Endometrial microvascular endothelial cells (primary cell): ENCODE data around the gene SNUPN. TPM values are rescaled to one million over a fixed set of nuclear protein-coding genes. Genes with fewer than 3 reads are reported as not detected.

Experiments used
- in situ Hi-C: cut with HindIII; loops from 2 replicates; pipeline ENCODE4 v1.10.0; 2017; ENCODE audit warnings: low sequenced_read_pairs, low pct_unique_long_range_greater_than_20kb; ENCODE audit errors: inconsistent ontology term
- total RNA-seq: library from RNA; depleted of rRNA; stranded (reverse); fragments of >200 nt; gene quantifications from one replicate; pipeline ENCODE4 v1.2.3, GENCODE V29; 2015; ENCODE audit errors: inconsistent ontology term

The SNUPN gene
- total RNA-seq, 1 donor from 2014 or later: 21.5 TPM

DNA sequence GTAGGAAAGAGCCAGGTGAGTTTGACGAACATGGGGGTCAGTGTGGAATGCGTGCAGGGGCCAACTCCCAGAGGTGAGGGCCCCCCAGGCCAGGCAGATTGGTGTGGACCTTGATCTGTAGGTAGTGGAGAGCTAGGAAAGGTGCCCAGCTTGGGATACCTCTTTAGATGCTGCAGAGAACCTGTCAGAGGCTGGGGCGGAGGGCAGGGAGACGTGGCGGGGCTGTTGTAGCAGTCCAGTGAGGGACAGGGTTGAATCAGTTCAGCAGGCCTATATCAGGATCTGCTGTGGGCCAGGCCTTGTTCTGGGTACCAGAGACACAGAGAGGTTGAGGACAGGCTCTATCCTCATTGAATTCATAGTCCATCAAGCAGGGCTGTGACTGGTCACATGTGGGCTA lies 30.8 kb upstream of the SNUPN start:
- in situ Hi-C loops: no loop called here

DNA sequence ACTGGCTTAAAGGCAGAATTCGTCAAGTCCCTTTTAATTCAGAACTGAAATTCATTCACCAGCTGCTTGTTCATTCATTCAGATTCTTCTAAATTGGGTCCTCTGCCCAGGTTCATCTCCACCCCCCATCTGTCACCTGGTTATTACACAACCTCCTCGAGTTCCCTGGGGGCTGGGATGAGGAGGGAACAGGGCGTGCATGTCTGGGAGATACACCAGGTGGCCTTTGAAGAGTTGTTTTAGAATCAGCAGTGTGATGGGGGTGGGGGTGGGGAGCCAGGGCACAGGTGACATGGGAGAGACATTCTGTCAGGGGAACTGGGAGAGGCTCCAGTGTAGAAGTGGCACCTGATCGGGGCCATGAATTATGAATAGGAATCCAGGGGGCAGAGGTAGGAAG lies 30.4 kb upstream of the SNUPN start:
- in situ Hi-C loops: no loop called here

DNA sequence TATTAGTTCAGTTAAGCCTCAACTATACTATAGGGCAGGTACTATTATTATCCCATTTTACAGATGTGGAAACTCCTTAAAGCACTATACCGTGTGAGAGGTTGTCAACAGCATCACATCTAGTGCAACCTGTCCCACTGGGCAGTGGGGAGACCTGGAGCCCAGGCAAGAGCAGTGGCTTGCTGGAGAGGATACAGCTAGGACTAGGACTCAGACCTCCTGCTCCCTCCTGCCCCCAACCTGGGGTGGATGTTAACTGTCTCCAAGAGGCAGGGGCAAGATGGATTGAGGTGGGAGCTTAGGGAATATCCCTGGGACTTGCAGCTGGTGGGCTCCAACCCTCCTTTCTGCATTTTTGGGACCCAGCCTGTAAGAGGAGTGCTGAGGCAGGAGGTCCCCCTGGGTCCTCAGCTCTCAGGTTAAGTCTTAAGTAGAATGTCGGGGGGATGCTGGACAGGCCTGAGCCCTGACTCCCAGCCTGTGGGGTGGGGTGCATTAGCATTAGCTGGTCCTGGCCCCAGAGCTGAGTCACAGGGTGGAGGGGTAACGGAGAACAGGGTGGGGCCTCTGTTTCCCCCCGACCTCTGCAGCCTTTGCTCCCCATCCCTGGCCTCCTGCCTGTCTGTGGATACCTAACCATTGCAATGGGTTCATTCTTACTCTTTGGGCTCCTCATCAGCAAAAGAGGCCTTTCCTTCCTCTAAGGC lies 28.8 kb upstream of the SNUPN start:
- in situ Hi-C loops: no loop called here

DNA sequence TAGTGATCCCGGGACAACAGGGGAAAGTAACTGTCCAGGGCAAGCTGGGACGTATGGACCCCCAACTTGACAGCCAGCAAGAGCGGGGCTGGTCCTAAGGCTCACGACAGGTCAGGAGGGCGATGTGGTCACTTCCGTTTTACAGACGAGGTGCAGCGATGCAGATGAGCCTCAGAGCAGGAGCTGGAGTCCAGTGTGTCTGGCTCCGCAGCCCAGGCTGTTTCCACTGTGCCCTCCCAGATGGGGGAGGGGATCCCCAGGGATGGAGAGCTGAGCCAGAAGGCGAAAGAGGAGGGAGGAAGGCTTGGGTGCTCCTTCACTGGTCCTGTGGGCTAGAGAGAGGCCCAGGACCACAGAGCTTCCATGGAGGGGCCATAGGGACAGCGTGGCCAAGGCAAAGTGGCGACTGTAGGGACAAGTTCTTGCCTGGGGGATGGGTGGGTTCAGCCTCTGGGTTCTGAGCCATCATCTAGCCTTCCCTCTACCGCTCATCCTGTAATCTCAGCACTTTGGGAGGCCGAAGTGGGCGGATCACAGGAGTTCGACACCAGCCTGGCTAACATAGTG lies 27.9 kb upstream of the SNUPN start:
- in situ Hi-C loops: no loop called here

DNA sequence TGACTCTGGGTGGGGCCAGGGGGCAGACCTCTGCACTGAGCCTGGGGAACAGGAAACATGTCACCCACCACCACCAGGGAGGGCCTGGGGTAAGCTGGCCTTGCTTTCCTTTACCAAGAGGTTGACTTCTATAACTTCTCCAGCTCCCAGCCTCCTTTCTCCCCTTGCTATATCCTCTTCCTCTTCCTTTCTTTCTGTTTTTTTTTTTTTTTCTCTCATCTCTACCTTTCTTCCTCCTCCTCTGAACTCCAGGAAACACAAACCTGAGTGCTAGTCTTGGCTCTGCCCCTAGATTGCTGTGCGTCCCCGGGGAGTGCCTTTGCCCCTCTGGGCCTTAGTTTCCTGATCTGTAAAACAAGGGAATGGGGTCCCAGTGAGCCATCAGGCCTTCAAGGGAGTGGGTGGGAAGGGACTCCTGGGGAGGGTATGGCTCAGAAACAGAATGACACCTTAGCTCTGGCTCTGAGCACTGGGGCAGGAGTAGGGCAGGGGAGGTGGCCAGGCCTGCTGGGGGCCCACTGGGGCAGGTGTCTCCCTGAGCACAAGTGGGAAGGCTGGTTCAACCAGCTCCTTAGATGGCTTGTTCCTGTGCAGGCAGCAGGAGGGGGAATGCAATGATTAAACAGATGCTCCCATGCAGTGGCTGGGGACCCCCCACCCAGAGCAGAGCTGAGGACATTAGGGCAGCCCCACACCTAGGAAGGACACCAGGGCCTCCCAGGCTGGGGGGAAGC lies 26.5 kb upstream of the SNUPN start:
- in situ Hi-C loops: no loop called here

DNA sequence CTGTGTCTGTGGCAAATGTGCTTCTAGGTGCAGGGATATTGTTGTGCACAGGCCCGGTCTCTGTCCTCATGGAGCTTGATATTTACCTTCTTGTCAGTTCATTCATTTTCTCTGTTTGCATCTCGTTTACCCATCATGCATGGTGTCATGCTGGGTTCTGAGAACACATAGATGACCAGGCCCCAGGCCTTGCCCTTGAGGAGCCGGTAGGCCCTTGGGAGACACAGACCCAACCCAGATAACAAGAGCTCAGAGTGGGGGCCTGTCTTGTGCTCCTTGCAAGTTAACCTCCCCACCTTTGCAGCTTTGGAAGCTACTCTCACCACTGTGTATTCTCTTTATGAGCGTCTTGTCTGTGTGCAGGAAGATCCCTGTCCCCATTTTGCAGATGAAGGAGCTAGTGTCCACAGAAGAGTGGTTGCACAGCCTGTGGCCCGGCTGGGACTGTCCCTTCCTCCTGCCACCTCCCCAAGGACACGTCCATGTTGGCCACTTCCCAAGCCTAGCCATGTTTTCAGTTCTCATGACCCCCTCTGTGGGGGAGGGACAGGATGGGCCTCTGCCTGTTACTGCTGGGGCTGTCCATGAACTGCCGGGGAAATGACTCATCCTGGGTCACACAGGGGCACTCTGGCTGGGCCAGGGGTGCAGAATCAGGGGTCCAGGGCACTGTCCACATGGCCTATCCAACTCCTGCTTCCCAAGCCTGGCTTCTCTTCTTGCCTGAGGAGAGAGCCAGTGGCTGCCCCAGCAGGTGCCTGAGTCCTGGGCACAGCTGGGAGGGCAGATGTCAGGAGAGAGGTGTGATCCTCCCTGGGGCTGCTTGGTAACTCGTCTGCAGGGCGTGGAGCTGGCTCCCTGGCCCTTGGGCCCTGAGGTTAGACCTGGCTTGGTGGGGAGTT lies 25.6 kb upstream of the SNUPN start:
- in situ Hi-C loops: no loop called here

DNA sequence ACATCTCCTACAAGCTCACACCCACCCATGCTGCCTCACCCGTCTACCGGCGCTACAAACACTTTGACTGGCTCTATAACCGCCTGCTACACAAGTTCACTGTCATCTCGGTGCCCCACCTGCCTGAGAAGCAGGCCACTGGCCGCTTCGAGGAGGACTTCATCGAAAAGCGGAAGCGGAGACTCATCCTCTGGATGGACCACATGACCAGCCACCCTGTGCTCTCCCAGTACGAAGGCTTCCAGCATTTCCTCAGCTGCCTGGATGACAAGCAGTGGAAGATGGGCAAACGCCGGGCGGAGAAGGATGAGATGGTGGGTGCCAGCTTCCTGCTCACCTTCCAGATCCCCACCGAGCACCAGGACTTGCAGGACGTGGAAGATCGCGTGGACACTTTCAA lies 24.3 kb upstream of the SNUPN start:
- in situ Hi-C loops: no loop called here

DNA sequence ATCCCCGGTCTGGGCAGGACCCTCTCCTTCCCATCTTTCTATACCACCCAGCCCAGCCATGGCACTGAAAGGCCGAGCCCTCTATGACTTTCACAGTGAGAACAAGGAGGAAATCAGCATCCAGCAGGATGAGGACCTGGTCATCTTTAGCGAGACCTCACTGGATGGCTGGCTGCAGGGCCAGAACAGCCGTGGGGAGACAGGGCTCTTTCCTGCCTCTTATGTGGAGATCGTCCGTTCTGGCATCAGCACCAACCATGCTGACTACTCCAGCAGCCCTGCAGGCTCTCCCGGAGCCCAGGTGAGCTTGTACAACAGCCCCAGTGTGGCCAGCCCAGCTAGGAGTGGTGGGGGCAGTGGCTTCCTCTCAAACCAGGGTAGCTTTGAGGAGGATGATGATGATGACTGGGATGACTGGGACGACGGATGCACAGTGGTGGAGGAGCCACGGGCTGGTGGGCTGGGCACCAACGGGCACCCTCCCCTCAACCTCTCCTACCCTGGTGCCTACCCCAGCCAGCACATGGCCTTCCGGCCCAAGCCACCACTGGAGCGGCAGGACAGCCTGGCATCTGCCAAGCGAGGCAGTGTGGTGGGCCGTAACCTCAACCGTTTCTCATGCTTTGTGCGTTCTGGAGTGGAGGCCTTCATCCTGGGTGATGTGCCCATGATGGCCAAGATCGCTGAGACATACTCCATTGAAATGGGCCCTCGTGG lies 23.7 kb upstream of the SNUPN start:
- in situ Hi-C loops: no loop called here

DNA sequence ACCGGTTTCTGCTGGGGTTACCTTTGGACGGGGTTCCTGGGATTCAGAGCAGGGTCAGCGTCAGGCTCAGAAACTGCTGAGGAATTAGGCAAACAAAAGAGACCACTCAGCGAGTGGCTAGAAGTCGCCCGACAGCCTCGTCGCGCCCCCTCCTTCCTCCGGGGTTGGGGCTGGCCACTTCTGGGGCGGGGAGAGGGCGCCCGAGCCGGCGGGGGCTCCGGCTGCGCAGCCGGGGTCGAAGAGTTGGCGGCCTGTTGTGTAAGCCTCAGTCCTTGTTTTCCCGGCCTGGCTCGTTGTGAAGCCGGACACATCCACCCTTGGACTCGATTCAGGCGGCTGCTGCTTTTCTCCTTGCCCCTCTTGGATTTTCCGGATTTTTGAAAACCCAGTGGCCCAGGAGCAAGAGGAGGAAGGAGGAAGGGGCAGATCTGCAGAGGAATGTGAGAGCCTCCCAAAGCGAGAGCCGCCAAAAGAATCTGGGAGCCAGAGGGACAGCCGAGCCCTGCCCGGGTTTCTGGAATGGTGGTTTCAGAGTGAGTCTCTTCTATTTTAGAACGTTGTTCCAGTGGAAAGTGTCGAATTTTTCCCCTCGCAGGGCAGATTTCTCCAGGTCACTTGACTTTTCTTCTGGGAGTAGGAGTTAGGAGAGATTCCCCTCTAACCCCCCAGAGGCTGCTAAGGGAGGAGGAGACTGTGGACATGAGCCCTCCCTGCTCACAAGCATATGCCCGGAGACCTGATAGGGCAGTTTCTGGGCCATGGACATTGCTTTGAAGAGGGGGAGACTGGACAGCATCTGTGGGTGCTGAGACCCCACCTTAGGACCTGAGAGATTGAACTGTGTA lies 22.9 kb upstream of the SNUPN start:
- in situ Hi-C loops: no loop called here

DNA sequence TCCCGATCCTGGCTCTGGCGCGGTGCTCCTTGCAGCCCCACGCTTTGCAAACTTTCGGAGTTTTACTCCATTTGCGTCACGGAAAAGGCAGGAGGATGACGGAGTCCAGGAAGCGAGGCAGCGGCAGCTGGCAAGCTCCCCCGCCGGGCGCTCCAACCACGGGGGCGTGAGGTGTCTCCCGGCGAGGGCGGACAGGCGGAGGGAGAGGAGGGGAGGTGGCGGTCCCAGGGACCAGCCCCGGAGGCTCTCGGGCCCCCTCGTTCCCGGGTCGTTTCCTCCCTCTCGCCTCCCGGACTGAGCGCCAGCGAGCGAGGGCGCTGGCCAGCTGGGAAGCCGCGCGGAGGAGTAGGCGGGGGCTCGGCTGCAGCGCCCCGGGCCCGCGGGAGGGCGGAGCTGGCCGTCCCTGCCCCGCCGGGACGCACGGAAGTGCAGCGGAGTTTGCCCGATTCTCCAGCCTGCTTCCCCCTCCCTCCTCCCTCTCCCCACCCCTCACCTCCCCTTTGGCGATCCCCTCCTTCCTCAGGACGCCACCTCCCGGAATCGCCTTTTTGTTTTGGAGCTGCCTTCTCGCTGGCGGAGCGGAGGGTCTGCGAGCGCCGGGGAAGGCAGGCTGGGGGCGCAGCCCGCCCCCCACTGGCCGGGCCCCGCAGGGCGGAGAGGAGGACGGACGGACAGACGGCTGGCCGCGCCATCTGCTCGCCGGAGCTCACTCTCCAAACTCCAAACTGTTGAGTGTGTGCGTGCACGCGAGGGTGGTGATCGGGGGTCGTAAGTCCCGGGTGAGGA lies 22.0 kb upstream of the SNUPN start, which contains the start of gene SNX33:
TSS of gene SNX33 (plus strand) at position 543 of the 786 bp plus-strand sequence. CDS start 1,191 bp downstream, outside the sequence.
- in situ Hi-C loops: no loop called here

DNA sequence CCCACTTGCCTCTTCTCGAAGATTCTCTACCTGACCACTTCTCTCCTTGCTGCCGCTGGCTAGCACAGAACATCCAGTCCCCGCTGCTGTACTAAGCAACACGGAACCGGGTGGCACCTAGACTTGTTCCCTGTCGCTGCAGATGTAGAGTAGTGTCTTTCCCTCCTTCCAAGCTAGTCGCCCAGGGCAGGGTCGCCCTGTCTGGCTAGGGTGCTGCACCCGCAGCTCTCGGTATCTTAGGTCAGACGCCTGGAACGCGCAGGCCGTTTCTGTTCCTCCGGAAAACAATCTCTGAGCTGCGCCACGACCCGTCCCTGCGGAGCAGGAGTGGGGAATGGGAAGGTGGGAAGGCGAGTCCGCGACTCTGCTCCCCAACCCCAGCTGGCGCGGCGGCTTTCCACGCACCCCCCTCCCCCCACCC lies 21.4 kb upstream of the SNUPN start:
- in situ Hi-C loops: no loop called here

DNA sequence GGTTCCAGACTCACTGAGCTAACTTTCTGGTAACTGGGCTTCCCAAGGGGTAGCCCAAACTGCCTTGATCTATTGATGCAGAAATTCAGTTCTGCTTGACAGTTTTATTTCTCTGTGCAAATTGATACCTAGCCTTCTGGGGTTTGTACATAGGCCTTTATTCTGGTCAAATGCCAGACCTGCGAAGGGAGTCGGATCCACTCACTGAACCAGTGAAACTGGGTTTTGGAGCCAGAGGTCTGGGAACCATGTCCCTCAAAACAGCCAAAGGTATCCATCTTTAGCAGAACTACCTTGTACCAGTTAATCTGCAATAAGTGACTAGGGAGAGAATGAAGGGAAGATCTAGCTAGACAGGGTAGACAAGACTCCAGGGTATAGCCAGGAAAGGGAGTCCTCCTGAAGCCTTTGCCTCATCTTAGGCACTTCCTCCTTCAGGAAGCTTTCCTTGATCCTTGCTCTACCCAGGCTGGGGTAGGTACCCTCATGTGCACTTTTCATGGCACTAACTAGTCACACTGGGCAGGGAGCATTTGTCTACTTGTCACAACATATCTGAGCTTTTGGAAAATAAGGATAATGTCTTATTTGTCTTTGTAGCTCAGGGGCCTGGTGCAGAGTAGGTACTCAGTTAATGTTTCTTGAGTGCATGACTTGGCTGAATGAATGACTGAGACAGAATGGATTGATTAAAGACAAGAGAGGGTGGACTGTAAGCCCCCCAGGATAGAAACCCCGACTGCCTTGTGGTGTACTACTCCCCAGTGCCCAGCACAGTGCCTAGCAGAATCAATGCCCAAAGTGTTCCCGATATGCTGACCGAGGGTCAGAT lies 20.8 kb upstream of the SNUPN start:
- in situ Hi-C loops: no loop called here

DNA sequence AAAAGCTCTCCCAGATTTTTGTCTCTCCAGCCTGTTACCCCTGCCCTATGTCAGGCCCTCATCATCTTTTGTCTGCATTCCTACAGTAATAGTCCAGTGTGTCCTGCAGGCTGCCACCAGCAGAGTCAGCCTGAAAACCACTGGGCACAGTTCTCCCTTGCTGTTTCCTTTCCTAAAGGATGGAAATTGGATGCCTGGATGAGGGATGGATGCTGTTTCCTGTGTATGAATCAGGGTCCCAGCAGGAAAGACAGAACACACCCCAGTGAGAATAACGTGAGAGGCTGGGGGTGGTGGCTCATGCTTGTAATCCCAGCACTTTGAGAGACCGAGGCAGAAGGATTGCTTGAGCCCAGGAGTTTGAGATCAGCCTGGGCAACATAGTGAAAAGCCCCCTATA lies 18.9 kb upstream of the SNUPN start:
- in situ Hi-C loops: no loop called here

DNA sequence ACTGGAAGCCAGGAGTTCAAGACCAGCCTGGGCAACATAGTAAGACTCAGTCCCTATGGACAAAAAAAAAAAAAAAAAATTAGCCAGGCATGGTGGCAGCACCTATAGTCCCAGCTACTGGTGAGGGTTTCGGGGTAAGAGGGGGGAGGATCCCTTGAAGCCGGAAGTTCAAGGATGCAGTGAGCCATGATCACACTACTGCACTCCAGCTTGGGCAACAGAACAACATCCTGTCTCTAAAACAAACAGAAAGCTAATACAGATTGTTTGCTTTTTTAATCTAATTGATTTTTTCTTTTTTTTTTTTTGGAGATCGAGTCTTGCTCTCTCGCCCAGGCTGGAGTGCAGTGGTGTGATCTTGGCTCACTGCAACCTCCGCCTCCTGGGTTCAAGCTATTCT lies 16.1 kb upstream of the SNUPN start:
- in situ Hi-C loops: no loop called here

DNA sequence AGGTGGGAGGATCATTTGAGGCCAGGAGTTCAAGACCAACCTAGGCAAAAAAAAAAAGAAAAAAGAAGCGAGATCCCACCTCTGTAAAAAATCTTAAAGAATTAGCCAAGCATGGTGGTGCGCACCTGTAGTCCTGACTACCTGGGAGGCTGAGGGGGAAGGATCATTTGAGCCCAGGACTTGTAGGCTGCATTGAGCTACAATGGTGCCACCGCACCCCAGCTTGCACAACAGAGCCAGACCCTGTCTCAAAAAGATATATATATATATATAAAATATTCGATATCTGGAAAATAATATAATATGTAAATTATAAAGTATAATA lies 15.6 kb upstream of the SNUPN start:
- in situ Hi-C loops: no loop called here

DNA sequence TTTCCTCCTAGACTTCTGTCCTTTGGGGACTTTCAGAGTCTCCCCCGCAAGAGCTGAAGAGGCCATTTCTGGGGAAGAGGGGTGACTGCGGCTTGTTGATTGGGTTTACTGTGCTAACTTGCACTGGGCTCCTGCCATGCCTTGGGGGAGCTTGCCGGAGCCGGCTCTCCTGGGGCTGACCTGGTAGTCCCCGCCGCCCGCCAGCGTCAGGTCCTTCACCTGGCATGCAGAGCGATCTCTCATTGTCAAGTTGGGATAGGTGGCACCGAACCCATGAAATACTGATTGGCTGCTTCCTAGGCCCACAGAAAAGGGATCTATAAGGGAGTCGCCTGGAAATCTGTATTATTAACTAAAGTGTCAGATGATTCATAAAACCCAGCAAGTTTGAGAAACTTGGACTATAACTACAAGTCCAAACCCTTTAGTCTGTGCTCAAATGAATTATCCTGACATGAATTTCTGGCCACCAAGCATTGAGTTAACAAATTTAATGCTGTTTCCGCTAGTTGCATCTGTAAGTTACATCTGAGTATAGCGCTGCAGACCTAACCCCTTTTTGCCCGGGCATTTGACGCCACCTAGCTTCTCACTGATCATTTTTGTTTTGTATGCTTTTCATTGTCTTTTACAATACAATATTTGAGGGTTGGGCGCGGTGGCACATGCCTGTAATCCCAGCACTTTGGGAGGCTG lies 15.1 kb upstream of the SNUPN start:
- in situ Hi-C loops: no loop called here
